H1 (cell line): ENCODE measurements around the gene FASN. TPM values are rescaled to one million over a fixed set of nuclear protein-coding genes. Genes with fewer than 3 reads are reported as not detected.

Source experiments
- ASH2L ChIP-seq: fragments of 200-600, 300-600 bp; sonication (generic); IDR thresholded peaks from one replicate; pipeline ENCODE4 v1.7.1; 2017; ENCODE audit warnings: low read length
- CHD7 ChIP-seq: fragments of 300-600 bp; sonication (generic); IDR thresholded peaks from 2 replicates; pipeline ENCODE4 v1.7.1; 2012; ENCODE audit warnings: low read length, moderate library complexity, mild to moderate bottlenecking, inconsistent platforms; ENCODE audit not compliant: insufficient replicate concordance
- EGR1 ChIP-seq: IDR thresholded peaks from 2 replicates; pipeline ENCODE4 v1.6.1; 2011; ENCODE audit warnings: low read depth, low read length, borderline replicate concordance
- RAD21 ChIP-seq, 2 experiments: IDR thresholded peaks in 1 of 2; conservative IDR thresholded peaks in 1 of 2; 2 replicates each; pipeline ENCODE4 v1.6.1; 2011; ENCODE audit warnings: low read depth in 2 of 2, low read length in 2 of 2, improper control_type of control experiment in 1 of 2, inconsistent platforms in 1 of 2, mild to moderate bottlenecking in 1 of 2, moderate library complexity in 1 of 2
- RBBP5 ChIP-seq: IDR thresholded peaks from 2 replicates; pipeline ENCODE4 v1.7.1; 2012; ENCODE audit warnings: low read depth, mild to moderate bottlenecking, inconsistent platforms, low read length, moderate library complexity, borderline replicate concordance
- SIRT6 ChIP-seq: IDR thresholded peaks from one replicate; pipeline ENCODE4 v1.7.1; 2012; ENCODE audit warnings: low read length, inconsistent platforms
- SP2 ChIP-seq: IDR thresholded peaks from 2 replicates; pipeline ENCODE4 v1.6.1; 2012; ENCODE audit warnings: mild to moderate bottlenecking, low read length, inconsistent platforms
- SRF ChIP-seq: IDR thresholded peaks from 2 replicates; pipeline ENCODE4 v1.6.1; 2011; ENCODE audit warnings: mild to moderate bottlenecking, low read depth, low read length, moderate library complexity
- USF2 ChIP-seq: IDR thresholded peaks from 2 replicates; pipeline ENCODE4 v1.6.1; 2011; ENCODE audit warnings: low read length, improper control_type of control experiment
- polyA plus RNA-seq, 7 experiments: library from polyadenylated mRNA; depleted of rRNA in 3 of 7; stranded (reverse) in 5 of 7; unstranded in 2 of 7; fragments of >200 nt in 5 of 7; fragments of 200-250 nt in 2 of 7; gene quantifications; 1 replicate in 5 of 7; 2 replicates in 1 of 7; 4 replicates in 1 of 7; pipeline versions ENCODE4 v1.2.1 to v1.2.3, GENCODE V29; 2011 to 2013; ENCODE audit warnings: missing spikeins in 2 of 7, mixed read lengths in 2 of 7
- total RNA-seq: library from RNA; stranded (reverse); fragmentation: NEBNext Ultra II Directional; extraction: Animal tissue kit (Norgen Biotek cat#: 25700); gene quantifications from 2 replicates; pipeline ENCODE4 v1.2.1, GENCODE V29; 2021

The FASN gene
- total and polyA plus RNA-seq, 2 of the 8 experiments (the other 6 are each of a cell fraction or from before 2014, with no cell fraction given), result 143 to 561 TPM

- TF ChIP-seq CHD7, result no peak
- no peak for TF ChIP-seq SIRT6
- TF ChIP-seq ASH2L, result no peak
- TF ChIP-seq USF2, result peak; percentile 24; the same call in 1 of the 2 replicates
- TF ChIP-seq RBBP5, result no peak
- TF ChIP-seq SRF, result no peak
- peak; percentile 97 for TF ChIP-seq RAD21 (IDR thresholded peaks at IDR 0.05 in 1 of 2, conservative IDR thresholded peaks at IDR 0.05 in 1 of 2; ENCODE audit: low read depth in 2 of 2, low read length in 2 of 2)
- TF ChIP-seq SP2, result no peak
- TF ChIP-seq EGR1, result no peak
Observed at GRCh38 chr17:82030470-82031302, 67.3 kb downstream of the FASN start (continued).
